GM18873 (cell line): ENCODE results near the gene RIPOR3.
"Not testable (repeated sequence)": the region's sequence is repeated elsewhere in the genome, so short reads cannot be mapped to it uniquely, and the experiment has no call there.

ENCODE experiments used
- ATAC-seq: cut with Tn5 transposase; IDR thresholded peaks from one replicate; pipeline ENCODE4 v1.9.1; 2021; ENCODE audit warnings: mild to moderate bottlenecking, moderate library complexity, moderate number of reproducible peaks; ENCODE audit not compliant: unreplicated experiment, low FRiP score

RIPOR3 gene

DNA sequence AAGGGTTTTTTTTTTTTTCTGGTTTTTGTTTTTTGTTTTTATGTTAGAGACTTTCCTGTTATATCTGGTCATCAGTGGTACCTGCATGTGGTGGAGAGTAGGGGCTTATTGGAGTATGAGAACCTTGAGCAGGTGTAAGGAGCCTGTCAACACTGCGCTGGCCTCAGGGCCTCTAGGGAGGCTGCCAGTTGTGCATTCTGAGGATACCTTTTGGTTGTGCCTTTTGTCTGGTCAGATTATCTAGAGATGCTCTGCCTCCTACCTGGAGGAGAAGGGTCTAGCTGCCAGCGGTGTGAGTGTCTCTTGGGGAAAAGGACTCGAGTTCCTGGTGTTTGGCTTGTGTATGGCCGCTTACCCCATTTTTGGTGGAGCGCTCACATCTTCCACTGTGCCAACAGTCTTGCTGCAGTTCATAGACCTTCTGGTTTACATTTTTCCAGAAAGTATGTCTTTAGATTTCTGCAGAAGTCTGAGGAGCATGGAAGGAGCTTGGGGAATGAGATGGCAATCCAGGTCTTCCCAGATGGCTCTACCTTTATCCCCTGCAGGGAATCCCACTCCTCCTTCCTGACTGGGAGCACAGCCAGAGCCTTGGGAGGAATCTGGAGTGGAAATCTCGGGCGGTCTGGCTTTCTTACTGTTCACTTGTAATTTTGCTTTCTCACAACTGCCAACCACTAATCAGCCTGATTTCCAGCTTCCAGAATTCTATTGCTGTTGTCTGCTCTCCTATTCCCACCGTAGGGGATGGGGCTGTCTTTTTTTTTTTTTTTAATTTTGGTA is 131.3 kb downstream of the RIPOR3 start:
- ATAC-seq = no peak

DNA sequence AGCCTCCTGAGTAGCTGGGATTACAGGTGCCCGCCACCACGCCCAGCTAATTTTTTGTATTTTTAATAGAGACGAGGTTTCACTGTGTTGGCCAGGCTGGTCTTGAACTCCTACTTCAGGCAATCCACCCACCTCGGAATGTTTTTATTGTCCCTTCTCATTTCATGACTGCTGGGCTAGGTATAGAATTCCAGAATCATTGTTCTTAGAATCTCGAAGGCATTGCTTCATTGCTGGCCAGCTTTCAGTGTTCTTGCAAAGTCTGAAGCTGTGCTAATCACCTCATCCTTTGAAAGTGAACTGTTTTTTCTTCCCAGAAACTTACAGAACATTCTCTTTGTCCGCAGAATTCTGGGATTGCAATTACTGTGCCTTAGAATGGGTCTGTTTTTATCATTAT is 132.2 kb downstream of the RIPOR3 start:
- no peak for ATAC-seq

DNA sequence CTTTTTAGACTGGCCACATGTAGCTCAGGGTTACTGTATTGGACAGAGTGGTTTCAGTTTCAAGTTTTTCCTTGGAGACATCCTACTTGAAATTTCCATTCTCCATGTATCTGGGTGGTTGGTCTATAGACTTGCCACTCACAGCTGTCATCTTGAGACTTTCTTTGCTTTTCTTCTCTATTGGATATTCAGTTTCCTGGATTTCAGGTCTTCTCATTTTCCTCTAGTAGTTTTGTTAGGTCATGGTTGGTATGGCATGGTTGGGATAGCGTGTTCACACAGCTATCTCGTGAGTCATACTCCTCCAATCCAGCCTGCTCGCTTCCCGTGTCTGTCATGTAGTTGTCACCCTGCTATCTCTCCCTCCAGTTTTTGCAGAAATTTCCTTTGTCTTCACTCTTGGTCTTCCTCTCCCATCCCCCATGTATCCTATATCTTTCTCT is 132.8 kb downstream of the RIPOR3 start:
- no peak for ATAC-seq

DNA sequence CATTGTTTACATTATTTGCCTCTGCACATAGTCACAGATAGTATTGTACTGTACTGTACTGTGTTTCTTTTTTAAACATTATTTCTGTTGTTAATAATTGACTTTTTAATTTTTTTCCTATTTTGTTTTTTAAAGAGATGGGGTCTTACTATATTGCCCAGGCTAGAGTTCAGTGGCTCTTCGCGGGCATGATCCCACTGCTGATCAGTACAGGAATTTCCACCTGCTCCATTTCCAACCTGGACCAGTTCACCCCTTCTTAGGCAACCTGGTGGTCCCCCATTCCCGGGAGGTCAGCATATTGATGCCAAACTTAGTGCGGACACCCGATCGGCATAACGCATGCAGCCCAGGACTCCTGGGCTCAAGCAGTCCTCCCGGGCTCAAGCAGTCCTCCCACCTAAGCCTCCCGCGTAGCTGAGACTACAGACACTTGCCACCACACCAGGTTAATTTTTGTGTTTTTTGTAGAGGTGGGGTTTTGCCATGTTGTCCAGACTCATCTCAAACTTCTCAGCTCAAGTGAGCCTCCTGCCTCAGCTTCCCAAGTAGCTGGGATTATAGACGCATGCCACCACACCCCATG is 133.7 kb downstream of the RIPOR3 start:
- no peak for ATAC-seq

DNA sequence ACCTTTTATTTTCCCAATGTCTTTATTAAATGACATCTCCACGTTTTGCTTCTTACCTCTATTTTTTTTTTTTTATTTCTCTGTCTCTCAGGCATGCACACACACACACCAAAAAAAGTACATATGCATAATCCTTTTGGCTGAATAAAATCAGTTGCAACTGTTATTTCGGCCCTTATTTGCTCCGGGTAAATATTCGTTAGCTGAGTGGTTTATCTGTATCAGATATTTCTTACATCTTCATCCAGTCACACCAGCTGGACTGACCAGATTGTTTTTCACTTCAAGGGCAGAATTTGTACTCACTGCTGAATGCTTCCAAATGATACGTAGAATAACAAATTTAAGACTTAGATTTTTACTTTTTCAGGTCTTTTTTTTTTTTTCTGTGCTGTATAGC is 135.7 kb downstream of the RIPOR3 start:
- ATAC-seq = no peak

DNA sequence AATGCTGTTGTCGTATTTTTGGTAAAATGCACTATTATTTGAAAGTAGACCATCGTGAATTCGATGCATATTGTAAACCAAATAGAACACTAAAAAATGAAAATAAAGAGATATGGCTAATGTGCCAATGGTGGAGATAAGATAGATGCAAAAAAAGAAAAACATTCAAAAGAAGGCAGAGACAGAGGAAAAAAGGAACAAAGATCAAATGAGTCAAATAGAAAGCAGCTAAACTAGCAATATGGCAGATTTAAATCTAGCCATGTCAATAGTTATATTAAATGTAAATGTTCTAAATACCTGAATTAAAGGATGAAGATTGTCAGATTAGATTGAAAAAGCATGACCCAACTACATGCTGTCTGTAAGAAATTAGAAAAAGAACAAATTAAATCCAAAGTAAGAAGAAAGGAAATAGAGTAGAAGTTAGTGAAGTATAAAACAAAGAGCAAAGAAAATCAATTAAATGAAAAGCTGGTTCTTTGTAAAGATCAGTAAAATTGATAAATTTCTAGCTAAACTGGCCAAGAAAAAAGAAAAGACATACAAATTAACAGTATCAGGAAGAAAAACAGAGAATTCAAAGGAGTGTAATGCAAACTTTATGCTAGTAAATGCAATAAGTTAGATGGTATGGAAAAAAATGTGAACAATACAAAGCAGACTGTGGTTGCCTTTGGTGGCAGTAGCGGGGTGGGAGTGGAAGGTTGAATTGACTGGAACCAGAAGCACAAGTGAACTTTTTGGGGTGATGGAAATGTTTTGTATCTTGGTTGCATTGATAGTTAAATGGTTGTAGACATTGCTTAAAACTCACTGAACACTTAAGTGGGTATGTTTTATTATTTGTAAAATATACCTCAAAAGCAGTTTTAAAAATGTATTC is 136.4 kb downstream of the RIPOR3 start:
- ATAC-seq = no peak

DNA sequence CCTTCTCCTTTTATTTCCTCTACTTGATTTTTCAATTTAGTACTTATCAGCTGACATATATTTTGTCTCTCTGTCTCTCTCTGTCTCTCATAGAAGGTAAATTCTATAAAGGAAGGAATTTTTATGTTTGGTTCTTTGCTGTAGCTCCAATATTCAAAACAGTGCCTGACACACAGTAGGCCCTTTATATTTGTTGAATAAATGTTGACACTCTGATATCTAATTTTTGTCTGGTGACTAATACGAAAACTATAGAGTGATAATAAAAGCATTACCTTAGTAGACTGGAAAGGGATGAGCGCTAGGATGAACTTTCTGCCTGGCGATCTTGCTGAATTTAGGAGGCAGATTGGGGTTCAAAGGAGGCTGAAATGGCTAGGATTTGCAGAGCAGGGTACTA is 138.4 kb downstream of the RIPOR3 start:
- no peak for ATAC-seq

DNA sequence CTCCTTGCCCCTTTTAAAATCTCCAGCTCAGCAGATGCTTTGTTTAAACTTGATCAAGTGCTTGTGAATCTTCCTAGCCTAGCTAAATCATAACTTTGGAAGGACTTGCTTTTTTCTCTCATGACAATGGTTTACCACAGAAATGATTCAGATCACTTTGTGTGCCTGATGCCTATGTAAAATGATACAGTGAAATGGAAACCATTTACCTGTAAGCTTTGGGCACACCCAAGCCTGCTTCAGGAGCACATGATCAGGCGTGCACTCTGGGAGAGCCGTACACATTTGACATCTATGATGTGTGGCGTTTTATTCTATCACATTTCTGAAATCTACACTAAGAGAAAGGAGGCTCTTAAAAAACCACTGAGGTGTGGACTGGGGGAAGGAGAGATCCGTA is 140.1 kb downstream of the RIPOR3 start:
- no peak for ATAC-seq

DNA sequence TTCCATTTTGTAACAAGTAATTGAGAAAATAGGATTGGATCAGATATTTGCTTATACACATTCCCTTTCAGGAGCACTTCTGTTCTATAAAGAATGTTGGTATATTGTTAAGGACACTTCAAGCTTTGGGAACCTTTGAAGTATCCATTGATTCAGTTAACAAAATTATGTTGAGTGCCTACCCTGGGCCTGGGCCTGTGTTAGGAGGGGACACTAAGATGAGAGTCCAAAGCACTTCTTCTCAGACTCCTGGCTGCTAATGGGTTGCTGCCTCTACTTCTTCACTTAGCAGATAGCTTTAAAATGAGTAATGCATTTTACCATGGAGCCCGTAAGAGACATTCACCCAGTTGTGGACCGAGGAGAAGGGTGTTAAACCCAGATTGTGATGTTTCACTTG is 140.8 kb downstream of the RIPOR3 start:
- no peak for ATAC-seq

DNA sequence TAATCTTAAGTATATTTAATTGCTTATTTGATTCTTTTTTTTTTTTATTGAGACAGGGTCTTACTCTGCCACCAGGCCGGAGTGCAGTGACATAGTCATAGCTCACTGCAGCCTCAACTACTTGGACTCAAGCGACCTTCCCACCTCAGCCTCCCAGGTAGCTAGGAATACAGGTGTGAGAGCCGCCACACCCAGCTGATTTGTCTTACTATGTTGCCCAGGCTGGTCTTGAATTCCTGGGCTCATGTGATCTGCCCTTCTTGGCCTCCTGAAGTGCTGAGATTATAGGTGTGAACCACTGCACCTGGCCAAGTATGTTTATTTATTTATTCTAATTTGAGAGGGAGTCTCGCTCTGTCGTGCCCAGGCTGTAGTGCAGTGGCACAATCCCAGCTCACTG is 142.9 kb downstream of the RIPOR3 start:
- ATAC-seq = no peak

DNA sequence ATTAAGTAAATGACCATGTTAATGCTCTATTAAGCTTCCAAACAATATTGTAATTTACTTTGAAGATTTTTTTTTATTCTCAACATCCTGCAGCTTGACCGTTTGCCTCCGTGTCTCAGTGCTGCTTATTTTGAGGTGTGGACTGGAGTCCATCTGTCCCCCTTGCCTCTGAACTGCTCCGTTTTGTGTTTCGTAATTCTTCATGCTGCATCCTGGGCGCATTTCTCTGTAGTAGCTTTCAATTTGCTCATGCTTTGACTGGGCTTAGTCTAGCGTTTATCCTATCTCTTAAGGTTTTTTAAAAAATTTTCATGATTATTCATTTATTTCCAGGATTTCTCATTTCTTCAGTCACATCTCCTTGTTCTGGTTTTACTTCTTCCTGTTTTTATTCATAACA is 143.4 kb downstream of the RIPOR3 start:
- ATAC-seq = no peak

DNA sequence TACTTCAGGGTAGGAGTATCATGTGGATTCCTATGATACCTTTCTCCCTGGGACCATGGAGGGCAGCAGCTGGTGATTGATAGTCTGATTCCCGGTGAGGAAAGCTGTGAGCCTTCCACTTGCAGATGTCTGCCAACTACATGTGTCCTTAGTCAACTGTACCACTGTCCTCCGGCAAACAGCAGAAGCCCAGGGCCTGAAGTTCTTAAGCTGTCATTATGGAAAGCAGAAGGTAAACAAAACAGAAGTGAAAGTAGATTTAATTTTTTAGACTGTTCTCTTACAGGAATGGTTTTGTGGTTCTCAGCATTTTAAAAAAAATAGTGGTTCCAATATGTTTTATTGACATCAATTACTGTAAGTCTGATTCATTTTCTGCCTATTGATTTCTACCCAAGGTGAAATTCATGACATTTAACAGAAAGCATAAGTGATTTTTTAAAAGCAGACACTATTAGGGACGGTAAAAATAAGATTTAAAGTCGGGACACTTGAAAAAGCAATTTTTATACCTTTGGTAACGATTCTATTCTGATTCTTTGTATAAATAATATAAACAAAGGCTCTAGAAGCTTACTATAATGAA is 144.5 kb downstream of the RIPOR3 start:
- ATAC-seq = no peak

DNA sequence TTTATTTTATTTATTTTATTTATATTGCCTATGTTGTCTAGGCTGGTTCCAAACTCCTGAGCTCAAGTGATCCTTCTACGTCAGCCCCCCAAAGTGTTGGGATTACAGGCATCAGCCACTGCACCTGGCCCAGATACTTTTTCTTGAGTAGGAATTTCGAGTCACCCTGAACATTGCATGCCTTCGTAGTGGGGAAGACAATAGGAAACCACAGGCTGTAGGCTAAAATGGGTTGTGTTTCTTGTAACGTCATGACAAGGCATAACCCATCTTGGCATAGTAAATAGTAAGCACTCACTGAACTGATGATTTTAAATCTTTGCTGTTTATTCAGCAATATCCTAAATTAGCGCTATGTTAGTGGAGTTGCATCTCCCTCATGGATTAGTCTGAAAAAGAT is 146.2 kb downstream of the RIPOR3 start:
- no peak for ATAC-seq

DNA sequence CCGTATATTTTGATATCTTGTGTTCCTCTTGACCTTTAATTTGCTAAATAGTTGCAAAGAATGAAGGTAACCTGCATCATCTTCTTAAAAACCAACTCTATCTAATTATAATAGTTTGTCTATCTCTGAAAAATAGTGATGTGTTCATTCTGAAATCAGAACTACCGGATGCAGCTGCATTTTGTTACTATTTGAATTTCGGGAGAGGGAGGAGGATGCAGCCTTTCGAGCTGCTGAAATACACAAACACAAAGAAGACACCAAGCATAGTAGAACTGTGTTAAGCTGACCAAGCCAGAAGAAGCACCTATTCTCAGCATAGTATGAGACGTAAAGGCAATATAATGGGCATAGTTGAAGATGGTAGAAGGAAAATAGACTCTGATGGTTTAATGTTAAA is 148.0 kb downstream of the RIPOR3 start:
- no peak for ATAC-seq

DNA sequence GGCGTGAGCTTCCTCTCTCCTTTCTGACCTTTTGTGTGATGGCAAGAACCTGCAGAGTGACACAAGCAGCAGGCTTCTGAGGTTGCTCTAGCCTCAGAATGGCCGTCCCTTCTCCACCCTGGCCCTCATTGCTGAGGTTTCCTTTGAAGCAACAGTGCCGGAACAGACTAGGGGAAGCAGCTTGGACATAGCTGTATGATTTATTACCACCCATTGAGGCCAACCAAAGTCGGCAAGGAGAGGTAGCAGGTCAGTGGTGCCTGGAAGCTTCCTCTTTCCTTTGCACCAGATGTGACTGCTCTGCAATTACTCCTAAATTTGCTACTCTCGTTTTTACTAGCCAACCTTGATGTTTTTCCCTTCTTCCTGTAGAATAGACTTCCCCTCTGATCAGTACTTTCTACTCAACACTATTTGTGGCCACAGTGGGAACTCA is 149.7 kb downstream of the RIPOR3 start:
- no peak for ATAC-seq

DNA sequence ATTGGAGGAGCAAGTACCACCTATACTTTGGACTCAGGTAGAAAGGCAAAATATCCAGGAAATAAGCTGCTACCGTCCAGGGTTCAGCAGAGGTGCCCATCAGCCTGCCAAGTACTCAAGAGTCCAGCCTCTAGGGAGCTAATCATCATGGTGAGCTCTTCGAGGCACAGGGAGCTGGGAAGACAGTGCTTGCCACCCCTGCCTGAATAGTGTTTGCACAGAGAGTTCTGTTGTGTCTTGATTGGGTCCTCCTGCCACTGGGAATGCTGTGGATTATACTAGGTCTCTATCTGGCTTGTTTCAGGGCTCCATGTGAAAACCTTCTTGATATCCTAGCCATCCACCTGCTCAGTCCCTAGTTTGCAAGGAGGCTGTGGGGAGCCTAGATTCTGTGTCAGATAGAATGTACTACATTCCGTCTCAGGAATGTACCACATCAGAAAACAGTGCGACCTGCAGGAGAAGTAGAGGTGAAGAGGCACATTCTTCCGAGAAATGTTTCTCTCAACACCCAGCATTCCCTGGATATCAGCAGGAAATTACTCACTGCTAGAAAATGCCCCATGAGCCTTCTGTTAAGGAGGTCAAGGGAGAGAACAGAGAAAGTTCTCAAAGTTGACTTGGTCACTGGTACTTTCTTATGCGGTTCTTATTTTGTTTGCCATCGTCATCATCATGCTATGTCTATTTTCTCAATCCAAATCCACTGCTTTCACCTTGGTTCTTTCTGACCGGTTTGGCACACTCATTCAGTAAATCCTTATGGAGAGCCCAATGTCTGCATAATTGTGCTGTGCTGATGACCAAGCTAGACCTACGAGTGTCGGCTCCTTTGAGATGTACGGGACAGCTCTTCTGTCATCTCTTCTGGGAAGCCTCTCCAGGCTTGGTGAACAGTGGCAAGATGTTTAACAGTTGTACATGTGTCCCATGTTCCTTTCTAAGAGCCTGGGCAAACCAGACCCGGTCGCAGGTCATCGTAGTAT is 150.4 kb downstream of the RIPOR3 start:
- ATAC-seq = no peak

DNA sequence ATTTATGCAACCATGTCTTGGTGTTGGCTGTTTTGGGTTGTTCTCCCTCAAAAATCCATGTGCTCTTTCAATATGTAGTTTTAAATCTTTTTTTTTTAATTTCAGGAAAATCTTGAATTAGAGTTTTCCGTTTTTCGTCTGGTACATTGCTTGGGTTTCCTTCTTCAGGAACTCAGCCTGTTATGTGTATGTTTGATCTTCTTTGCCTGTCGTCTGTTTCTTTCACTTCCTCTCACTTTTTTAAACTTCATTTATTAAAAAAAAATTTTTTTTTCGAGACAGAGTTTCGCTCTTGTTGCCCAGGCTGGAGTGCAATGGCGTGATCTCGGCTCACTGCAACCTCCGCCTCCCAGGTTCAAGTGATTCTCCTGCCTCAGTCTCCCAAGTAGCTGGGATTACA is 151.5 kb downstream of the RIPOR3 start:
- ATAC-seq = not testable (repeated sequence)

DNA sequence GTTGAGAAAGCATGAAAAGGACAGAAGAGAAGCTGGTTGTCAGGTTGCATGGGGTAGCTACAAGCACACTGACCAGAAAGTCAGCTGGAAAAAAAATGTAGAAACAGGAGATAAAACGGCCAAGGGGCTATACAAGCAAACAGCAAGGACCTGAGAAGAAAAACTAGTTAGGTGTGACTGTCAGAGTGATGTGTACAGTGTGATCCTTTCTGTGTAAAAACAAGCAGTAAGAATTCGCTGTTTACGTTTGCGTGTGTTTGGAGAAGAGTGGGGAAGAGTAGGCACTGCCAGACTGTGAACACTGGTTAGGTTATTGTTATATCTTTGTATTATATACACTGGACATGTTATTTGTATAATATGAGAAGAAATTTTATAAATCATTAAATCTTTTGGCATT is 153.1 kb downstream of the RIPOR3 start:
- no peak for ATAC-seq

DNA sequence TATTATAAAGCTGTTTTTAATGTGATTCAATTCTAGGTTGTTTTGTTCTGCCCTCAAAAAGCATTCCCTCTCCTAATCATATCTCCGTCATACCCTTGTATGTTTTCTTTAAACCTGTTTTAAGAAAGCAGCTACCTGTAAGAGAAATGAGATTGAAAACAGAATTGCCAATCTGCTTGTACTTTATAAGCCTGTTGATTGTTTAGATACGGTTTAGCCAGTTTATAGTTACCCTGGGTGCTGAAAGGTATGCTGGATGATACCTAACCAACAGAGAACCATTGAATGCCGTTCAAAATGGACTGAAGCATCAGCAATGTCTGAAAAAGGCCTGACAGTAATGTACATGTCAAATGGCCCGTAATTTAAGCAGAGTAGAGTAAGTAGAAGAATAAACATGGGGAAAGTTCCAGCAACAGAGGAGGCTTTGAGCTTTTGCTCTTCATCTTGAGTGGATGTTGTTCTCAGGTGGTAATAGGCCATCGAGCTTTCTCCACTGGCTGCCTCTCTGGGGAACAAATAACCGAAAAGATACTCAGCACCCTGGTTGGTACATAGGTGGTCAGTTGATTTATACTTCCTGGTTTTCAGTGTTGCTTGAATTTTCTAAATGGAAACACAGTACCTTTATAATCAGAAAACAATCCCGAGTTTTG is 153.7 kb downstream of the RIPOR3 start:
- ATAC-seq = no peak
